K562 treated with DMSO at 1 percent for 48 hours (cell line): ENCODE data around the gene DUSP10. TPM values are rescaled to one million over a fixed set of nuclear protein-coding genes. Genes with fewer than 3 reads are reported as not detected.

Experiments used
- total RNA-seq: library from RNA; unstranded; fragments of 300-600 nt; gene quantifications from 2 replicates; pipeline ENCODE4 v1.2.3, GENCODE V29; 2022; ENCODE audit warnings: low replicate concordance; ENCODE audit errors: extremely low read depth

DUSP10 gene
- not detected in 2 replicates for total RNA-seq

GRCh38 chr1:221741703-221742554, at the start of gene DUSP10:
Gene DUSP10 (minus strand): TSS chr1:221742089. CDS start chr1:221739744, 2,345 bp downstream.

